Esophagus squamous epithelium (tissue), 5 donors: ENCODE data around the gene OR13H1. TPM values are rescaled to one million over a fixed set of nuclear protein-coding genes. Genes with fewer than 3 reads are reported as not detected.
"Not testable (repeated sequence)": the region's sequence is repeated elsewhere in the genome, so short reads cannot be mapped to it uniquely, and the experiment has no call there.

Experiments used
- DNase-seq: peaks from one replicate; lab custom pipeline; 2025; lab: John Stamatoyannopoulos, UW
- H3K27ac ChIP-seq, 4 donors: fragments of 200-600 bp; sonication (generic); one replicate each; pipeline ENCODE4 v1.5.1; 2016 to 2019; ENCODE audit warnings: mild to moderate bottlenecking in 1 of 4
- H3K27me3 ChIP-seq, 4 donors: fragments of 200-600 bp; sonication (generic); 1 replicate in 3 of 4; 2 replicates in 1 of 4; pipeline versions ENCODE4 v1.5.1 to v1.6.0; 2017 to 2021; ENCODE audit warnings: antibody characterized with exemption in 1 of 4
- H3K36me3 ChIP-seq, 3 donors: fragments of 200-600 bp; sonication (generic); one replicate each; pipeline ENCODE4 v1.5.1; 2016 to 2019
- H3K4me1 ChIP-seq, 3 donors: fragments of 200-600 bp; sonication (generic); one replicate each; pipeline ENCODE4 v1.5.1; 2017 to 2019
- H3K4me3 ChIP-seq, 4 donors: fragments of 200-600 bp; sonication (generic); 1 replicate in 3 of 4; 2 replicates in 1 of 4; pipeline ENCODE4 v1.5.1; 2016 to 2019; ENCODE audit warnings: mild to moderate bottlenecking in 2 of 4, moderate library complexity in 1 of 4
- H3K9me3 ChIP-seq, 3 donors: fragments of 200-600 bp; sonication (generic); one replicate each; pipeline ENCODE4 v1.5.1; 2016 to 2019
- POLR2A ChIP-seq, 4 donors: fragments of 450-650 bp; IDR thresholded peaks; one replicate each; pipeline ENCODE4 v1.6.1; 2017; ENCODE audit warnings: antibody characterized with exemption in 4 of 4, mild to moderate bottlenecking in 4 of 4, moderate library complexity in 3 of 4
- WGBS, 2 donors: methylation state at CpG; one replicate each; pipeline ENCODE4 v1.1.5; 2018; 5-methylcytosine and 5-hydroxymethylcytosine counted together
- intact Hi-C: fragments of 100-400 bp; cut with DNase I; formaldehyde crosslinking; loops from one replicate; pipeline ENCODE4 v1.15.0; 2022
- total RNA-seq, 4 donors: library from RNA; depleted of rRNA; stranded (reverse); fragments of >200 nt; gene quantifications; one replicate each; pipeline ENCODE4 v1.1.0, GENCODE V29; 2016
- TF ChIP-seq, protein P1 (sequence below), 6 experiments: fragments of 450-650 bp in 4 of 6; fragments of 200-600 bp in 2 of 6; sonication (generic) in 2 of 6; IDR thresholded peaks; one replicate each; pipeline ENCODE4 v1.5.1; 2016 to 2019; ENCODE audit warnings: antibody characterized with exemption in 6 of 6, mild to moderate bottlenecking in 4 of 6, moderate library complexity in 4 of 6
- donor health status: DM: yes; HTN: yes; CAD: no.

OR13H1 gene
- total RNA-seq, 4 donors from 2014 or later = not detected

DNA sequence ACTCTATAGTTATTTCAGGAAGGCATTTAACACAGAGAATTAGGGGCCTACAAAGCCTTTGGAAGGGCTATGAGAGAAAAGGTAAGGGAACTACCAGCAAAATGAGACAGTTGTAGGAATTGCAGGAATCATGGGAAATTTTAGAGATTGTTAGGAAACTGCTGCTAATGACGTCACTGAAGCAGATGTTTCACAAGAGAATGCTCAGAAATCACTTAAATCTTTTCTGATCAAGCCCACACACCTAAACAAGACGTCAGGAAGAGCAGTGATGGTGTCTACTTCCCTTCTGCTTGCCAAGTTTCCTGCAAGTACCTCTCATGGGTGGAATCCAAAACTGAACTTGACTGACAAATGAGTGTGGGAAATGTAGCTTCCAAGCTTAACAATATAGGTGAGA lies 5.1 kb downstream of the OR13H1 start:
- H3K36me3 ChIP-seq = no peaks in the 10 kb centered on the region
- no peak for DNase-seq
- intact Hi-C loops = no loop called here
- H3K27ac ChIP-seq = no peak overlapping the region
- H3K4me3 ChIP-seq = no peak overlapping the region
- H3K4me1 ChIP-seq = no peaks in the 10 kb centered on the region
- no peak for TF ChIP-seq POLR2A (IDR thresholded peaks at IDR 0.05)
- WGBS, 2 donors = 19 to 26% methylated on average over 2 of the region's 2 CpGs
- H3K27me3 ChIP-seq = no peaks in the 10 kb centered on the region
- H3K9me3 ChIP-seq = no peaks in the 10 kb centered on the region

DNA sequence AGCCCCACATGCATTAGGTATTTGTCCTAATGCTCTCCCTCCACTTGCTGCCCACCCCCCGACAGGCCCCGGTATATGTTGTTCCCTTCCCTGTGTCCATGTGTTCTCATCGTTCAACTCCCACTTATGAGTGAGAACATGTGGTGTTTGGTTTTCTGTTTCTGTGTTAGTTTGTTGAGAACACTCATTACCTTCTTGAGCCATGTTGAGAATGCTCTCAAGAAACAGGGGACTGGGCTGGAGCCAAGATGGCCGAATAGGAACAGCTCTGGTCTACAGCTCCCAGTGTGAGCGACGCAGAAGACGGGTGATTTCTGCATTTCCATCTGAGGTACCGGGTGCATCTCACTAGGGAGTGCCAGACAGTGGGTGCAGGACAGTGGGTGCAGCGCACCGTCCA lies 8.6 kb downstream of the OR13H1 start:
- WGBS, 2 donors = 75 to 81% methylated on average over 4 to 7 of the region's 10 CpGs
- H3K27me3 ChIP-seq, intact Hi-C loops: not testable (repeated sequence)

DNA sequence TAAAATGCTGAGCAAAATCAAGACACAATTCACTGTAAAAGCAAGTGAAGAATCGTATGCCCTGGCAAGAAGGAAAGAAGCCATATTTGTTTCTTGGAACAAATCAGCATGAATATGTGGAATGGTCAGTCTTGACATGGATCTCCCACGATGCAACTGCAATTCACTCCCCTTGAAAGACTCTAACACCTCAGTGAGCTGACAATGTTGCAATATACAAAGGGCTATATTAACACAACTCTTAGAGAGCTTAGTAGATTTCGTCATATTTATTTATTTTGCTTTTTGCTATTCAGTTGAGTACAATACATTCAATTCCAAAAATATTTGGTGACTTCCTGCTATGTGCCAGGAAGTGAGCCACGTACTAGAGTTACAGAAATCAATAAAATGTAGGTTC lies 14.7 kb downstream of the OR13H1 start:
- Histone ChIP-seq H3K27ac (no peak overlapping the region), H3K4me3 (no peak overlapping the region), H3K27me3 (no peaks in the 10 kb centered on the region), H3K9me3 (no peaks in the 10 kb centered on the region), H3K4me1 (no peaks in the 10 kb centered on the region), H3K36me3 (no peaks in the 10 kb centered on the region)
- intact Hi-C loops = no loop called here
- no peak for DNase-seq
- TF ChIP-seq, protein P1, sequence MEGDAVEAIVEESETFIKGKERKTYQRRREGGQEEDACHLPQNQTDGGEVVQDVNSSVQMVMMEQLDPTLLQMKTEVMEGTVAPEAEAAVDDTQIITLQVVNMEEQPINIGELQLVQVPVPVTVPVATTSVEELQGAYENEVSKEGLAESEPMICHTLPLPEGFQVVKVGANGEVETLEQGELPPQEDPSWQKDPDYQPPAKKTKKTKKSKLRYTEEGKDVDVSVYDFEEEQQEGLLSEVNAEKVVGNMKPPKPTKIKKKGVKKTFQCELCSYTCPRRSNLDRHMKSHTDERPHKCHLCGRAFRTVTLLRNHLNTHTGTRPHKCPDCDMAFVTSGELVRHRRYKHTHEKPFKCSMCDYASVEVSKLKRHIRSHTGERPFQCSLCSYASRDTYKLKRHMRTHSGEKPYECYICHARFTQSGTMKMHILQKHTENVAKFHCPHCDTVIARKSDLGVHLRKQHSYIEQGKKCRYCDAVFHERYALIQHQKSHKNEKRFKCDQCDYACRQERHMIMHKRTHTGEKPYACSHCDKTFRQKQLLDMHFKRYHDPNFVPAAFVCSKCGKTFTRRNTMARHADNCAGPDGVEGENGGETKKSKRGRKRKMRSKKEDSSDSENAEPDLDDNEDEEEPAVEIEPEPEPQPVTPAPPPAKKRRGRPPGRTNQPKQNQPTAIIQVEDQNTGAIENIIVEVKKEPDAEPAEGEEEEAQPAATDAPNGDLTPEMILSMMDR (IDR thresholded peaks at IDR 0.05) = no peak
- TF ChIP-seq POLR2A (IDR thresholded peaks at IDR 0.05) = no peak
- whole genome bisulfite sequencing, 2 donors = 44 to 67% methylated on average over 4 of the region's 4 CpGs

More for the DNA sequence above, 8.6 kb downstream of the OR13H1 start:
- DNase-seq, H3K4me1 ChIP-seq, H3K4me3 ChIP-seq, H3K27ac ChIP-seq, H3K36me3 ChIP-seq, H3K9me3 ChIP-seq: not testable (repeated sequence)

DNA sequence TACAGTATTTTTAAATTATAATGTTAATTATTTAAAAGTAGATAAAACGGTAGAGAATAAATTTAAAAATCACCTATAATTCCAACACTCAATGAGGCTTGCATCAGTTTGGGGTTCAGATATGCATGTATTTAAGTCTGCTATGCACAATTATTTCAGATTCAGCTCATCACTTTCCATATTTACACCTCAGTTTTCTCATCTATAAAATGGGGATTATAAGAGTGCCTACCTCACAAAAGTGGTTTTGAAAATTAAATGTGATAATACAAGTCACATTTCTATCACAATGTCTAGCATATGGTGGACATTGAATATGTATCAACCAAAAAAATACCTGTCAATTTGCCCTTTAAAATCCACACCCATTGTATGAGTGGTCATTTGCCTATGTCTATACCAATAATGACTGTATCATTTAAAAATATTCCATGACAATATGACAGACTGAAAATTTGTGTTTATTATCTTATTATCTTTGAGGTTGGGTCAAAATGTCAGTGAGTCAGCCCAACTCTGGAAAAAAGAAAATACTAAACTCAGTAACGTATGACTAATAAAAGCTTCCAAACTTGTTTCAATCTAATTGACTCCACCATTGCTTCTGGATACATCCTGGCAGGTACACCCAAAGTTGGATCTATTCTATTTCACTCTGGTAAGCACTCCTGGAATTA lies 20.8 kb downstream of the OR13H1 start:
- intact Hi-C loops = no loop called here
- TF ChIP-seq, protein P1 (IDR thresholded peaks at IDR 0.05) = no peak
- no peak for TF ChIP-seq POLR2A (IDR thresholded peaks at IDR 0.05)
- DNase-seq = no peak
- Histone ChIP-seq H3K9me3 (no peaks in the 10 kb centered on the region), H3K27me3 (no peaks in the 10 kb centered on the region), H3K27ac (no peak overlapping the region), H3K36me3 (no peaks in the 10 kb centered on the region), H3K4me3 (no peak overlapping the region), H3K4me1 (no peaks in the 10 kb centered on the region)
- WGBS, 2 donors = 65 to 71% methylated on average over 2 of the region's 2 CpGs

DNA sequence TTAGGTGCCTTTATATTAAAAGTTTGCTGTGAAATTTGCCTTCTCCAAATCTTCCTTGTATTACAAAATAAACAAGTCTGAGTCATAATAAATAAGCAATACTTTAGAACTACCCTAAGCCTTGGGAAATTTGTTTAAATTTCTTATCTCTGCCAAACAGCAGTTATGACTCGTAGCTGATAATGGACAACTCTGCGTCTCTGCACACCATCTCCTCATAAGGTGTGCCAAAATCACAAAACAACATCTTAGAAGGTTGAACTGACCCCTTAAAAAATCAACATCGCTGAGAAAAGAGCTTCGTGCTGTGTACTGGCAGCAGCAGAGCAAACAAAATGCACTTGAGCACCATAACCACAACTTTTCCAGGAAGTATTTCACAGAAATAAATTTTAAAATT lies 22.0 kb downstream of the OR13H1 start:
- intact Hi-C loops = no loop called here
- Histone ChIP-seq H3K4me3 (no peak overlapping the region), H3K27ac (no peak overlapping the region), H3K9me3 (no peaks in the 10 kb centered on the region), H3K36me3 (no peaks in the 10 kb centered on the region), H3K27me3 (no peaks in the 10 kb centered on the region), H3K4me1 (no peaks in the 10 kb centered on the region)
- TF ChIP-seq, protein P1 (IDR thresholded peaks at IDR 0.05) = no peak
- TF ChIP-seq POLR2A (IDR thresholded peaks at IDR 0.05) = no peak
- no peak for DNase-seq
- WGBS, 2 donors = 40 to 54% methylated on average over 4 of the region's 4 CpGs

DNA sequence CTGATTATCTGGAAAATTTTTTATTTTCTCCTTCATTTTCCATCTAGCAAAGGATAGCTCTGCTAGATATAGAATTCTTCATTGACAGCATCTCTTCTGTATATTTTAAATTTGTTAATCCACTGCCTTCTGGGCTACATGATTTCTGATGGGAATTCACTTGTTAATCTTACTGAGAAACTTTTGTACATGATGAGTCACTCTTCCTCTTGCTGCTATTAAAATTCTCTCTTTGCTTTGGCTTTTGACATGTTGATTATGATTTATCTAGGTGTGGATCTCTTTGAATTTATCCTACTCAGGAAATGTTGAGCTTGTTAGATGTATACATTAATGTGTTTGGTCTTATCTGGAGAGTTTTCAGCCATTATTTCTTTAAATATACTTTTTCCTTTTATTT lies 27.5 kb downstream of the OR13H1 start:
- no peak for DNase-seq
- Histone ChIP-seq H3K4me3 (no peak overlapping the region), H3K27me3 (no peaks in the 10 kb centered on the region), H3K36me3 (no peaks in the 10 kb centered on the region), H3K9me3 (no peaks in the 10 kb centered on the region), H3K27ac (no peak overlapping the region), H3K4me1 (no peaks in the 10 kb centered on the region)
- TF ChIP-seq POLR2A (IDR thresholded peaks at IDR 0.05) = no peak
- TF ChIP-seq, protein P1 (IDR thresholded peaks at IDR 0.05) = no peak
- intact Hi-C loops = no loop called here
